Measurements from ENCODE around the gene GHR.

DNA sequence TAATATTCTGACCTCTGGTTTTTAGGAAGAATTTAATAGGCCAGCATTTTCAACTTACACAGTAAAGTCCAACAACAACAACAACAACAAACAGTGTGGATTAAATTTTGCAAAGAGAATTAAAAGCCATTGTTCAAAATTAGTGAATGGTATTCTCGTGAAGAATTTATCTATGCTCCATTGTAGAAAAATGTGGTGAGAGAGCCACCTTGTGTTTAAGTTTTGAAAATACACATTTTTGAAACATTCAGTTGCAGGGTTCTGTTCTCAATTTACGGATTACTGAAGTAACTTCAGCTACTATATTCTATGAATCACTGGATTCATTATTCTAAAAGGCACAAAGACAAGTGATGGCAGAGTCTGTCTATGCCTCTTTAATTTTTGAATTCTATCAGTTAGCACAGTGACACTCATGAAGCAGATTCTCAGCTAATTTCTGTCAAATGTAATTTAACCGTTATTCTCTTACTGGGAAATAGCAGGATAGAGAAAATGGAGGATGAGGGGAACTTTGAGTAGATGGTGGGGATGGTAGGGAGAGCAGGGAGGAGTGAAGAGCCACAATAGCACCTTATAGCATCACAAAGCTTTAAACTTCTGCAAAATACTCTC lies 344.4 kb downstream of the GHR start:
- TF ChIP-seq EZH2 (IDR thresholded peaks at IDR 0.05; ENCODE audit: borderline replicate concordance, low read depth, low read length, poor library complexity, severe bottlenecking) = no peak
- TF ChIP-seq, protein P1, sequence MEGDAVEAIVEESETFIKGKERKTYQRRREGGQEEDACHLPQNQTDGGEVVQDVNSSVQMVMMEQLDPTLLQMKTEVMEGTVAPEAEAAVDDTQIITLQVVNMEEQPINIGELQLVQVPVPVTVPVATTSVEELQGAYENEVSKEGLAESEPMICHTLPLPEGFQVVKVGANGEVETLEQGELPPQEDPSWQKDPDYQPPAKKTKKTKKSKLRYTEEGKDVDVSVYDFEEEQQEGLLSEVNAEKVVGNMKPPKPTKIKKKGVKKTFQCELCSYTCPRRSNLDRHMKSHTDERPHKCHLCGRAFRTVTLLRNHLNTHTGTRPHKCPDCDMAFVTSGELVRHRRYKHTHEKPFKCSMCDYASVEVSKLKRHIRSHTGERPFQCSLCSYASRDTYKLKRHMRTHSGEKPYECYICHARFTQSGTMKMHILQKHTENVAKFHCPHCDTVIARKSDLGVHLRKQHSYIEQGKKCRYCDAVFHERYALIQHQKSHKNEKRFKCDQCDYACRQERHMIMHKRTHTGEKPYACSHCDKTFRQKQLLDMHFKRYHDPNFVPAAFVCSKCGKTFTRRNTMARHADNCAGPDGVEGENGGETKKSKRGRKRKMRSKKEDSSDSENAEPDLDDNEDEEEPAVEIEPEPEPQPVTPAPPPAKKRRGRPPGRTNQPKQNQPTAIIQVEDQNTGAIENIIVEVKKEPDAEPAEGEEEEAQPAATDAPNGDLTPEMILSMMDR (conservative IDR thresholded peaks at IDR 0.05; ENCODE audit: low read depth, low read length) = peak; percentile 65
